GM18868 (cell line): ENCODE measurements around the gene CPD.
"Not testable (repeated sequence)": the region's sequence is repeated elsewhere in the genome, so short reads cannot be mapped to it uniquely, and the experiment has no call there.

ENCODE experiments used
- ATAC-seq: cut with Tn5 transposase; IDR thresholded peaks from one replicate; pipeline ENCODE4 v1.9.1; 2021; ENCODE audit warnings: mild to moderate bottlenecking, moderate library complexity; ENCODE audit not compliant: unreplicated experiment

CPD gene

DNA sequence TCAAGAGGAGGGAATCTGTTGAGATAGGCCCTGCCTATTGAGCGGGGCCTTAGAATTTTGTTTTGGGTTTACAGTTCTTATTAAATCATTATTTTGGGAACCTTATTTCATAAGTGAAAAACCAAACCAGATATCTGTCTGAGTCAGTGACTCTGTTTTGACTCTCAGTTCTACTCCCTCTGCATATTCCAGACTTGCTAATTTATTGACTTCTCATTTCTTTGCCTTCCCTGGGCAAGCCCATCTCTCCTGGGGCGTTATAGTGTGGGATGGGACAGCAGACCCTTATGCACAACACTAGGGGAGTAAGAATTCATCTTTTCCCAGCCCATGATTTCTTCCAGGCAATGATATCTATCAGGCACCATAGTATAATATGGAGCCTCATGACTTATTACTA, 45.7 kb downstream of the CPD start:
- no peak for ATAC-seq

DNA sequence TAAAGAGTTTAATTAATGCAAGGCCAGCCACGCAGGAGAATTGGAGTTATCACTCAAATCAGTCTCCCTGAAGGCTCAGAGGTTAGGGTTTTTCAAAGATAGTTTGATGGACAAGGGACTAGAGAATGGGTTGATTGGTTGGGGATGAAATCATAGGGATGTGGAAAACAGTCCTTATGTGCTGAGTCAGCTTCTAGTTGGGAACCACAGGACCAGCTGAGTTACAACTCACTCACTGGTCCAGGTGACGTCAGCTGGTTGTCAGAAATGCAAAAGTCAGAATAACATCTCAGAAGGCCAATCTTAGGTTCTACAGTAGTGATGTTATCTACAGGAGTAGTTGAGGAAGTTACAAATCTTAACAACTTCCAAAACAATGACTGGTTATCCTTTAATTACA, 47.6 kb downstream of the CPD start:
- ATAC-seq = no peak

- ATAC-seq = no peak
Measured at GRCh38 chr17:30427611-30428010, 48.9 kb downstream of the CPD start.

- no peak for ATAC-seq
Measured at GRCh38 chr17:30429155-30429554, 50.4 kb downstream of the CPD start.

DNA sequence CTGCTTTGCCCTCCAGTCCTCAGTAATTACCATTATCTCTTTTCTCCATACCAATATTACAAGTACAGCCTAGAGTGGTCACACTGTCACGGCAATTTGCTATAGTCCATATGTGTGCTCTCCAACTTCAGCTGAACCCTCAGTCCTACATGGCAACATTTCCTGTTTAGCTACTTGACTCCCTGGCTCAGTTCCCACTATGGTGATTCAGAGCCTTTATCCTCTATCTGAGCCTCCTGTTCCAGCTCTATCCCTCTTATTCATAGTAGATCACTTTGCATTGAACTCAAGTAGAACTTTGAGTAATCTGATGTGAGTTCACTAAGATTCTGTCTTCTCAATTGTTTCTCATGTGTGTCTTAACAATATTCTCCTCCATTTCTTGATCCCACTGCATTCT, 54.8 kb downstream of the CPD start:
- ATAC-seq = no peak

- ATAC-seq = no peak
Measured at GRCh38 chr17:30436729-30437128, 58.0 kb downstream of the CPD start.

DNA sequence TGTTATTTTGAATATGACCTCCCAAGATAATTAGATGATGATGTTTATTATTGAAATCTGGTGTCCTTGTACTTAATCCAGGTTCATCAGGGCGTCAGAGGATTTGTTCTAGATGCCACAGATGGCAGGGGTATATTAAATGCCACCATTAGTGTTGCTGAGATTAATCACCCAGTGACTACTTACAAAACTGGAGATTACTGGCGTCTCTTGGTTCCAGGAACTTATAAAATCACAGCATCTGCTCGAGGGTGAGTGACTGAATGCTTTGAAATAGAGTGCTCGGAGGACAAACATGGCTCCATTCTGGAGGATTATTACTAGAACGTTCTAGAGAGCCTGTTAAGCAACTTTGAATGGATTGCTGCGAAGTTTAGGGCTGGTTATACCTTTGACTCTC, 65.0 kb downstream of the CPD start:
- ATAC-seq = no peak

- not testable (repeated sequence) for ATAC-seq
Measured at GRCh38 chr17:30446640-30447039, 67.9 kb downstream of the CPD start.

DNA sequence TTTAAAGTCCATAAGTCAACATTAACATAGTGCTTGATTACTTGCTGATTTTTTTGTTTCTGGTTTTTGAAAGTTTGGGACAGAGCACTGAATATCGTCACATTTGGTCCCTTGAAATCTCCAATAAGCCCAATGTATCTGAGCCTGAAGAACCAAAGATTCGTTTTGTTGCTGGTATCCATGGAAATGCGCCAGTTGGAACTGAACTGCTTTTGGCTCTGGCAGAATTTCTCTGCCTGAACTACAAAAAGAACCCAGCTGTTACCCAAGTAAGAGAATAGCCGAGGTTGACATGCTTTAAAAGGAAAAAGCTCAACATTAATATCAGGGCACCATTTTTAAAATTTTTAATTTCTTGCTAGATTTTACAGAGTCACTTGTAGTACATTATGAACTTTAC, 70.8 kb downstream of the CPD start:
- ATAC-seq = no peak

- ATAC-seq = no peak
Measured at GRCh38 chr17:30450125-30451027, 71.6 kb downstream of the CPD start.

DNA sequence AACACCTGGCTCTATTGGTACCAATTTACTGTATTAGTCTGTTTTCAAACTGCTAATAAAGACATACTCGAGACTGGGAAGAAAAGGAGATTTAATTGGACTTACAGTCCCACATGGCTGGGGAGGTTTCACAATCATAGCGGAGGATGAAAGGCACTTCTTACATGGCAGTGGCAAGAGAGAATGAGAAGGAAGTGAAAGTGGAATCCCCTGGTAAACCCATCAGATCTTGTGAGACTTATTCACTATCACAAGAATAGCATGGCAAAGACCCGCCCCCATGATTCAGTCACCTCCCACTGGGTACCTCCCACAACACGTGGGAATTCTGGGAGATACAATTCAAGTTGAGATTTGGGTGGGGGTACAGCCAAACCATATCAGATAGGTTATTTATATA, 75.9 kb downstream of the CPD start:
- ATAC-seq = no peak

- no peak for ATAC-seq
Measured at GRCh38 chr17:30458371-30458770, 79.6 kb downstream of the CPD start.

DNA sequence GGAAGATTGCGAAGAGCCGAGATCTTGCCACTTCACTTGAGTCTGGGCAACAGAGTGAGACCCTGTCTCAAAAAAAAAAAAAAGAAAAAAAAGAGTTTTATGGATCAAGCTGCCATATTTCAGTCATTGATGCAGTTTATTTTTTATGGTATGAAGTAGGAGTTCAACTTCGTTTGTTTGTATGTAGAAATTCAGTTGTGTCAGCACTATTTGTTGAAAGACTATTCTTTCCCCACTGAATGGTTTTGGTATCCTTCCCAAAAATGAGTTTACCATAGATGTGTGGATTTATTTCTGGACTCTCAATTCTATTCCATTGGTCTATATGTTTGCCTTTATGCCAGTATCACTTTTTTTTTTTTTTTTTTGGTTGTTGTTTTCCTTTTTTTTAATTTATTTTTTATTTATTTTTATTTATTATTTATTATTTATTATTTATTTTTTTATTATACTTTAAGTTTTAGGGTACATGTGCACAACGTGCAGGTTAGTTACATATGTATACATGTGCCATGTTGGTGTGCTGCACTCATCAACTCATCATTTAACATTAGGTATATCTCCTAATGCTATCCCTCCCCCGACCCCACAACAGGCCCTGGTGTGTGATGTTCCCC, 80.2 kb downstream of the CPD start:
- ATAC-seq = not testable (repeated sequence)

DNA sequence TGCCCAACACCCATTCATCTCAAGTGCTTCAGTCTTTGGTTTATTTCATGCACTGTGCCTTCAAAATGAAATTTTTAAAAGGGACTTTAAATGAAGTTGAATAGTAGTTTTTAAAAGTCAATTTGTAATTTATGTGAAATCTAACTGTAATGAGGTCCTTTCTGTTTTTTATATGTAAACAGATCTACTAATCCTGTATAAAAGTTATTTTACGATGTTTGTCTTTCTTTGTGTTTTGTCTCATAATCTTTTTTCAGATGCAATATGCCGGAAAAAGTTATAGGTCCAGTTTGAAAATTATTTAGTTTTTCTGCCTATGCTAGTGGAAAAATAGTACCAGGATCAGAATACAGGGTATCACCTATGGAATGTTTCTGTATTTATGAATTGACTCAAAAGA, 89.7 kb downstream of the CPD start:
- no peak for ATAC-seq

DNA sequence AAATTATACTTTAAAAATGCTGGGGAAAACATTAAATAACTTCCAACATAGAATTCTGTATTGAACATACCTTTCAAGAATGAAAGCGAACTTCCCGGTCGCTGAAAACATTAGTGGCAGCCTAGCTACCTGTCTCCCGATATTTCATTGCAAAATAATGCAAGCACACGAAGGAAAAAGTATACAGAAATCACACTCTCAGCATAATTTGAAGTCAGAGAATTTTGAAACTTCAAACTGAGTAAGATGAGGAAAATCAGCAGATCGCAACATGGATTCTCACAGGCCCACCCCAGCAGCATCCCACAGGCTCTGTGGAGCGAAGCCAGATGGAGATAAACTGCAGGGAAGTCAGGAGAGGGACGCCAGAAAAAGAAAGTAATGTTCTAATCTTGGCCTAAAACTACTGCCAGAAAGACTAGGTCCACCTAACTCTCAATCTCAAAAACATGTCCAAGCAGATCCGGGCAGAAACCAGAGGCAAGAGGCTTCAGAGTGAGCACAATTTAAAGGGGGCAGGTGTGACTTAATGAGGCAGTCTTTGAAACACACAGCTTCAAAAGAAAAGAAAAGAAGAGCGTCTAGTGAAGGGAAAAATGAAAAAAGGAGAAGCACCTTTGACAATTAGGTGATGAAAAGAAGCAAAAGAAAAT, 93.6 kb downstream of the CPD start:
- ATAC-seq = no peak

GRCh38 chr17:30475206-30475605, 96.5 kb downstream of the CPD start:
- no peak for ATAC-seq

GRCh38 chr17:30476726-30477082, 98.0 kb downstream of the CPD start:
- no peak for ATAC-seq

GRCh38 chr17:30477083-30477773, 98.5 kb downstream of the CPD start, which contains the start of gene GOSR1:
Gene GOSR1, plus strand, starts transcription at chr17:30477408. Its CDS starts 26 bp downstream, at chr17:30477434.
- ATAC-seq = peak; percentile 90

- ATAC-seq = peak; percentile 24
Measured at GRCh38 chr17:30477774-30478115, 99.0 kb downstream of the CPD start.

- no peak for ATAC-seq
Measured at GRCh38 chr17:30482555-30482954, 103.8 kb downstream of the CPD start.

GRCh38 chr17:30483159-30483558, 104.4 kb downstream of the CPD start:
- no peak for ATAC-seq
